HL-60 (cell line): ENCODE results near the gene PHTF1.
"Not testable (repeated sequence)": the region's sequence is repeated elsewhere in the genome, so short reads cannot be mapped to it uniquely, and the experiment has no call there.

Experiments used
- POLR2AphosphoS5 ChIP-seq: IDR thresholded peaks from 2 replicates; pipeline ENCODE4 v1.6.1; 2012; ENCODE audit warnings: low read depth
- TF ChIP-seq, protein P1 (sequence below): IDR thresholded peaks from one replicate; pipeline ENCODE4 v1.5.1; 2011; ENCODE audit warnings: low read length, control low read depth, inconsistent platforms; ENCODE audit not compliant: insufficient read depth

DNA sequence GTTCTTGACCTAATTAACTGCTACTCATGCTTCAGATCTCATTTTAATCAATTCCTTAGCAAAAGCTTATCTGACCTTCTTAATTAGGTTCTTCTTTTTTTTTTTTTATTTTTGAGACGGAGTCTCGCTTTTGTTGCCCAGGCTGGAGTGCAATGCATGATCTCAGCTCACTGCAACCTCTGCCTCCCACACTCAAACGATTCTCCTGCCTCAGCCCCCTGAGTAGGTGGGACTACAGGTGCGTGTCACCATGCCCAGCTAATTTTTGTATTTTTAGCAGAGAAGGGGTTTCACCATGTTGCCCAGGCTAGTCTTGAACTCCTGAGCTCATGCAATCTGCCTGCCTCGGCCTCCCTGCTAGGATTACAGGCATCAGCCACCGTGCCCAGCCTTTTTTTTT is 6.0 kb downstream of the PHTF1 start:
- TF ChIP-seq, protein P1, sequence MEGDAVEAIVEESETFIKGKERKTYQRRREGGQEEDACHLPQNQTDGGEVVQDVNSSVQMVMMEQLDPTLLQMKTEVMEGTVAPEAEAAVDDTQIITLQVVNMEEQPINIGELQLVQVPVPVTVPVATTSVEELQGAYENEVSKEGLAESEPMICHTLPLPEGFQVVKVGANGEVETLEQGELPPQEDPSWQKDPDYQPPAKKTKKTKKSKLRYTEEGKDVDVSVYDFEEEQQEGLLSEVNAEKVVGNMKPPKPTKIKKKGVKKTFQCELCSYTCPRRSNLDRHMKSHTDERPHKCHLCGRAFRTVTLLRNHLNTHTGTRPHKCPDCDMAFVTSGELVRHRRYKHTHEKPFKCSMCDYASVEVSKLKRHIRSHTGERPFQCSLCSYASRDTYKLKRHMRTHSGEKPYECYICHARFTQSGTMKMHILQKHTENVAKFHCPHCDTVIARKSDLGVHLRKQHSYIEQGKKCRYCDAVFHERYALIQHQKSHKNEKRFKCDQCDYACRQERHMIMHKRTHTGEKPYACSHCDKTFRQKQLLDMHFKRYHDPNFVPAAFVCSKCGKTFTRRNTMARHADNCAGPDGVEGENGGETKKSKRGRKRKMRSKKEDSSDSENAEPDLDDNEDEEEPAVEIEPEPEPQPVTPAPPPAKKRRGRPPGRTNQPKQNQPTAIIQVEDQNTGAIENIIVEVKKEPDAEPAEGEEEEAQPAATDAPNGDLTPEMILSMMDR: not testable (repeated sequence)
- TF ChIP-seq POLR2AphosphoS5: not testable (repeated sequence)
